ENCODE data around the gene UNK. TPM values are rescaled to one million over a fixed set of nuclear protein-coding genes. Genes with fewer than 3 reads are reported as not detected.

The UNK gene
- total RNA-seq (2022; extraction: Qiagen RNA extraction; ENCODE audit: low read depth): 24.8 to 36.3 TPM (median 30.6 TPM) in 5 replicates

GRCh38 chr17:75784473-75785015 lies at the start of gene UNK:
TSS of gene UNK (plus strand) at chr17:75784806. CDS start at chr17:75784881, 75 bp downstream.

GRCh38 chr17:75764711-75765421 lies 19.7 kb upstream of the UNK start, which contains the start of gene GALK1:
TSS of gene GALK1 (minus strand) at chr17:75765192. CDS start at chr17:75765136, 56 bp downstream.

GRCh38 chr17:75843577-75844529 lies 59.2 kb downstream of the UNK start, which contains the start of gene UNC13D:
TSS of gene UNC13D (minus strand) at chr17:75844404. CDS start at chr17:75844337, 67 bp downstream.

GRCh38 chr17:75855310-75856061 lies 70.9 kb downstream of the UNK start, which contains the start of gene WBP2:
TSS of gene WBP2 (minus strand) at chr17:75855335. CDS start at chr17:75855297, 38 bp downstream.

Other genes starting within 250 kb of the UNK start
- gene MYO15B, start 197.0 kb upstream of the UNK start, total RNA-seq (2022; extraction: Qiagen RNA extraction; ENCODE audit: low read depth): 45.2 to 59.3 TPM (median 52.1 TPM) in 5 replicates
- gene SMIM5, start 151.4 kb upstream of the UNK start, total RNA-seq (2022; extraction: Qiagen RNA extraction; ENCODE audit: low read depth): 0.55 to 0.83 TPM (median 0.64 TPM) in 5 replicates
- gene RECQL5, start 117.7 kb upstream of the UNK start, total RNA-seq (2022; extraction: Qiagen RNA extraction; ENCODE audit: low read depth): 18.7 to 27.1 TPM (median 26.1 TPM) in 5 replicates
- gene SAP30BP, start 117.5 kb upstream of the UNK start, total RNA-seq (2022; extraction: Qiagen RNA extraction; ENCODE audit: low read depth): 97.6 to 105 TPM (median 103 TPM) in 5 replicates
- 44.5 to 54.7 TPM (median 48.0 TPM) in 5 replicates for gene ITGB4, start 63.3 kb upstream of the UNK start, total RNA-seq (2022; extraction: Qiagen RNA extraction; ENCODE audit: low read depth)
- 51.8 to 72.3 TPM (median 62.1 TPM) in 5 replicates for gene GALK1, start 19.6 kb upstream of the UNK start, total RNA-seq (2022; extraction: Qiagen RNA extraction; ENCODE audit: low read depth)
- 2.3 to 4.8 TPM (median 4.3 TPM) in 5 replicates for gene UNC13D, start 59.6 kb downstream of the UNK start, total RNA-seq (2022; extraction: Qiagen RNA extraction; ENCODE audit: low read depth)
- 83.1 to 105 TPM (median 92.2 TPM) in 5 replicates for gene WBP2, start 70.5 kb downstream of the UNK start, total RNA-seq (2022; extraction: Qiagen RNA extraction; ENCODE audit: low read depth)
- gene TRIM47, start 93.8 kb downstream of the UNK start, total RNA-seq (2022; extraction: Qiagen RNA extraction; ENCODE audit: low read depth): 138 to 179 TPM (median 144 TPM) in 5 replicates
- 32.2 to 45.2 TPM (median 37.3 TPM) in 5 replicates for gene TRIM65, start 112.1 kb downstream of the UNK start, total RNA-seq (2022; extraction: Qiagen RNA extraction; ENCODE audit: low read depth)
- 95.6 to 134 TPM (median 122 TPM) in 5 replicates for gene MRPL38, start 120.1 kb downstream of the UNK start, total RNA-seq (2022; extraction: Qiagen RNA extraction; ENCODE audit: low read depth)
- 4.5 to 9.4 TPM (median 8.6 TPM) in 5 replicates for gene FBF1, start 156.2 kb downstream of the UNK start, total RNA-seq (2022; extraction: Qiagen RNA extraction; ENCODE audit: low read depth)
- gene ACOX1, start 194.4 kb downstream of the UNK start, total RNA-seq (2022; extraction: Qiagen RNA extraction; ENCODE audit: low read depth): 15.9 to 18.2 TPM (median 17.5 TPM) in 5 replicates
- 22.8 to 24.7 TPM (median 23.4 TPM) in 5 replicates for gene TEN1, start 194.4 kb downstream of the UNK start, total RNA-seq (2022; extraction: Qiagen RNA extraction; ENCODE audit: low read depth)
- gene CDK3, start 216.0 kb downstream of the UNK start, total RNA-seq (2022; extraction: Qiagen RNA extraction; ENCODE audit: low read depth): 3.3 to 6.0 TPM (median 5.5 TPM) in 5 replicates
- gene EVPL, start 242.5 kb downstream of the UNK start, total RNA-seq (2022; extraction: Qiagen RNA extraction; ENCODE audit: low read depth): 11.9 to 17.9 TPM (median 14.9 TPM) in 5 replicates